Amniotic epithelial cell (primary cell): ENCODE results near the gene PRR12.
A peak's percentile ranks its signal among the peaks of the same experiment; 100 is the strongest.

Experiments
- DNase-seq: peaks from one replicate; pipeline ENCODE4 v3.0.0-alpha.2; 2010; ENCODE audit warnings: low read depth

Gene PRR12

GRCh38 chr19:49591731-49592485, 926 bp downstream of the PRR12 start:
- DNase-seq = peak; percentile 34

- DNase-seq = no peak
Observed at GRCh38 chr19:49592486-49593232, 1.7 kb downstream of the PRR12 start.

- peak; percentile 87 for DNase-seq
Observed at GRCh38 chr19:49593233-49594113, 2.5 kb downstream of the PRR12 start.

GRCh38 chr19:49594157-49594992, 3.4 kb downstream of the PRR12 start:
- DNase-seq = no peak

GRCh38 chr19:49594993-49595818, 4.2 kb downstream of the PRR12 start:
- DNase-seq = no peak

- no peak for DNase-seq
Observed at GRCh38 chr19:49595819-49596404, 4.9 kb downstream of the PRR12 start.

GRCh38 chr19:49596407-49596806, 5.4 kb downstream of the PRR12 start:
- no peak for DNase-seq

- no peak for DNase-seq
Observed at GRCh38 chr19:49596954-49597702, 6.1 kb downstream of the PRR12 start.

- no peak for DNase-seq
Observed at GRCh38 chr19:49597703-49597974, 6.7 kb downstream of the PRR12 start.

- no peak for DNase-seq
Observed at GRCh38 chr19:49599378-49600295, 8.7 kb downstream of the PRR12 start.

GRCh38 chr19:49601482-49602038, 10.6 kb downstream of the PRR12 start:
- DNase-seq = no peak

GRCh38 chr19:49602806-49603205, 11.8 kb downstream of the PRR12 start:
- no peak for DNase-seq

GRCh38 chr19:49605605-49606004, 14.6 kb downstream of the PRR12 start:
- no peak for DNase-seq

GRCh38 chr19:49609499-49610092, 18.6 kb downstream of the PRR12 start:
- no peak for DNase-seq

GRCh38 chr19:49613374-49613773, 22.4 kb downstream of the PRR12 start:
- peak; percentile 28 for DNase-seq

- peak; percentile 80 for DNase-seq
Observed at GRCh38 chr19:49614096-49614833, 23.3 kb downstream of the PRR12 start.

- DNase-seq = no peak
Observed at GRCh38 chr19:49615861-49616260, 24.9 kb downstream of the PRR12 start.
